Islet precursor cell (in vitro differentiated cells): ENCODE results near the gene TEX29.

Experiments used
- DNase-seq: peaks from one replicate; pipeline ENCODE4 v3.0.0-alpha.2; 2018

The TEX29 gene

DNA sequence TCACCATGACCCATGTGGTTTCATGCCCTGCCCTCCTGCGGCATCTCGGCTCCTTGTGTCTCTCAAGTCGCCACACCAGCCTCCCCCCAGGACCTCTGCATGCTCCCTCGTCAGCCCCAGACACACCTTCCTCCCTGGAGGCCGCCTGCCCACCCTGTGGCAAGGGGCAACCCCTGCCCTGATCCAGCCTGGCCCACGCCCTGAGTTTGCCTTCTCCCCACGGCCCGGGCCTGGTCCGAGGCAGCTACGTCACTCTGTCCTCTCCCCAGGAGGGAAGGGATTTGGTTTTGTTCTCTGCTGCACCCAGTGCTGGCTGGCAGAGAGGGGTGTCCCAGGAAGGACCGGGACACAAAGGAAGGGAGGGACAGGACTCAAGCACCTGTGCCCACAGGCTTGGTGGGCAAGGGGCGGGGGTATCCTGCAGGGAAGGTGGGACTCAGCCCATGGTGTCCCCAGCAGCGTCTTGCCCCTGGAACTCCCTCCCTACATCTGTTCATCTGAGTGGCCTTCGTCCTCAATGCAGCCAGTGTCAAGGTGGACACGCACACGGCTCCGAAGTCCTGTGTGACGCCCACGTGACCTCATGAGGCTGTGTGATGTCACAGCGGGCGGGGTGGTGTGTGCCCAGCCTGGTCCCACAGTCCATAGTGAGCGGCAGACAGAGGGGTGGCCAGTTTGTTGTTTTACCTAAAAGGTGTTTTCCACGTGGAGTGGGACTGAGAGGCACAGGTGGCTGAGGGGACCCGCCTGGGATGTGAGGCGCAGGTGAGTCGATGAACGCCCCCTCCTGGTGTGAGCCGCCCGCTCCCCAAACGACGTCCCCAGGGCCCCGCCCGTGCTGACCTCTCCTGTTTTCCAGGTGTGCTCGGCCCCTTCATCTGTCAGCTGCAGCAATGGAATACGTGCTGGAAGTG lies at the start of gene TEX29:
TEX29 (plus strand) TSS at position 645 of the 914 bp plus-strand sequence; CDS start at position 894, 249 bp downstream.
- peak; percentile 51 for DNase-seq

DNA sequence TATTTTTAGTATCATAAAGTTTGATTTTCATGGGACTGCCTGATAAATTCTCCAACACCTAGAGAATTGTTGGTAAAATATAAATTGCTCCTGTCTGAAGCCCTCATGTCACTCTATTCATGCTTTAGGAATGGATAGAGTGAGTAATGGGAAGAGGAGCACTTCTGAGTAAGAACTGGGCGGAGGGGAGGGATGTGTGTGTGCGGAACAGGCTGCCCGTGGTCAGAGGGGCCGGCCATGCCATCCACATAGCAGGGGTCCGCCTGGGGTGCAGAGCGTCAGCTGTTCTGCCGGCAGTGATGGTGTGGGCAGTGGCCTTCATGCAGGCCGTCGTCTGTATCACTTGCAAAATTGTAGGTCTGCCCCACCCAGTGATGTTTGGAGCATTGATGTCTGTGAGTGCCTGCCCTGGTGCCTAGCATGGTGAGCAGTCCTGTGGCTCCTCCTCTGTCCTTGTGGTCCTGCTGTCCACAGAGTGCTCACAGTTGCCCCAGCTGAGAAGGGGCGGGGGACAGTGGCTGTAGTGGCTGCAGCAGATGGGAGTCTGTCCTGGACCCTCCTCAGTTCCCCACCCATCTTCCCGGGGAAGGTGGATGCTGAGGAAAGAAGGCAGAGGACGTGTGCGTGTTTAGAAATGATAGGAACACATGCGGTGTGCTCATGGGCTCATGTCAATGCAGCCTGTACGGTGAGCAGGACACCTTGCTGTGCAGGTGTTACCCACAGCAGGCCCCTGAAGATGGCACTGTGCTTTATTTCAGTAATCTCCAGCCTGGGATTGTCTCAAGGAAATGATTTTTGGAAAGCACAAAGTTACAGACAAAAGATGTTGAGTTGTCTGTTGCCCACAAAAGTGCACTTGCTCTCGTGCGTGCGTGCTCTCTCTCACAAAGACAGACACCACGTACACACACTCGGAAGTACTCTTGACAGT lies 49.4 kb upstream of the TEX29 start:
- peak; percentile 32 for DNase-seq

DNA sequence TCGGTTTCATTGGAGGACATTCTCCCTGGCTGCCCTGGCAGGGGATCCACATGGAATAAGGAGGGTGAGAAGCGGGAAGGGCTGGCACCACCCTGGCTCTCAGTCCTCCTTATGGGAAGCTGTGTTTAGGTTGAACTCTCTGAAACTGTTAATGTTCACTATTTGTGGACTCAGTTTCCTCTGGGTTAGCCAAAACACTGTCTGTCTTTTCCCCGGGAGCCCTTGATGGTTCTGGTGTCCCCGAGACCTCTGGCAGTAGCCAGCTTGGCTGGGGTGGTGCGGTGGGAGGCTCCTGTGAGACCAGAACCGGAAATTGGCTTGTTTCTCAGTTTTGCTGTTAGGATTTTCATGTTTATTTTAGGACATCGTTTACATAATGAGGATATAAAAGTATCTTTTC lies 48.3 kb upstream of the TEX29 start:
- DNase-seq, result no peak

DNA sequence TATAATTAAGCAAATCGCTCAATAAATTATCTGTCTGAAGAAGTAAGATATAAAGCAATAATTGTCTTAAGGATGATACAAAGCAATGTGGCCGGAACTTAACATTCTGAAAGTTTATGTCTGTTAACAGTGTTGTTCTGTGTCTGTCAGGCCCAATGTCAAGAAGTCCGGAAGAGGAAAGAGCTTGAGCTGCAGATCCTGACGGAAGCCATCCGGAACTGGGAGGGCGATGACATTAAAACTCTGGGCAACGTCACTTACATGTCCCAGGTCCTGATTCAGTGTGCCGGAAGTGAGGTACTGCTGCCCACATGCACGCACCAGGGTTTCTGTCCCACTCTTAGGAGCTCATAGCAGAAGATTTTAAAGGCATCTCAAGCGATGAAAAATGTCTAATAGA lies 45.1 kb upstream of the TEX29 start:
- no peak for DNase-seq

DNA sequence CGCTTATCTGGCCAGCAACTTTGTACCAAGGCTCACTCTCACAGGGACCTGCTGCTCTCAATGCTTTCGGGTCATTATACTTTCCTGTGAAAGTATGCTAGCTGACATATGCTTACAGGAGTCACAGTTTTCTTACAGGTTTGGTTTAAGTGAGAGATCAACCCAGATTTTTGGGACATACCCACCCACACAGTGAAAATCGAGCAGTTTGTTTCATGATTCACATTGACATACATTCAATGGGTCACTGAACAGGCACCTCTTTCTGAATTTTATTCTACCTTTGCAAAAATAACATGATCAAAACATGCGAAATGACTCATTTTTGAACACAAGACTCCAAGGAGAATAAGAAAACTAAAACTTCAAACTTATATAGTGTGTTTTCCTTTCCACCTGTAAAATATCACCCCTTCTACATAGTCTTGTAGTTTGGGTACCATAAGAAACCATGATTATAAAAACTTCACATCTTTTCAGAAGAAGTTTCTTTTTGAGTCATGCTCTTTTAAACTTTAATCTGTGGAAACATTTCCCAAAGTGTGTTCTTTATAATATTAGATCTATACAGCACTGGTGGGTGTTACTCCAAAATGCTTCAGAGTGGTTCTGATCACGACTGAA lies 44.3 kb upstream of the TEX29 start:
- no peak for DNase-seq

DNA sequence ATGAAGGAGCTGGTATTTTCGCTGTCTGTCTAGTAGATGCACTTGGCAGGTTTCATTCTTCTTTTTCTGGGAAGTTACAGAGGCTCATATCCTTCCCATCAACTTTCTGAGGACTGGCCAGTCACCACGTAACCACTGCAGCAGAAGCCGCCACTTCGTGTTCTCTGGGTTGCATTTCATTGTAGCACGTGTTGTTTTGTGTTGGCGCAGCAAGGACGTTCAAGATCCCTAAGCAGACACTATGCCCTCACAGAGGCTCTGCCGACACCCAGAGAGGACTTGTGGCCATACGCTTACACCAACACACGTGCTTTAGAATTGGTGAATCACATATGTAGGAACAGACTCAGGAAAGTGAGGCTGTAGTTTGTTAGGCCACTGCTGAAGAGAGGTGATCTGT lies 42.2 kb upstream of the TEX29 start:
- DNase-seq, result no peak

DNA sequence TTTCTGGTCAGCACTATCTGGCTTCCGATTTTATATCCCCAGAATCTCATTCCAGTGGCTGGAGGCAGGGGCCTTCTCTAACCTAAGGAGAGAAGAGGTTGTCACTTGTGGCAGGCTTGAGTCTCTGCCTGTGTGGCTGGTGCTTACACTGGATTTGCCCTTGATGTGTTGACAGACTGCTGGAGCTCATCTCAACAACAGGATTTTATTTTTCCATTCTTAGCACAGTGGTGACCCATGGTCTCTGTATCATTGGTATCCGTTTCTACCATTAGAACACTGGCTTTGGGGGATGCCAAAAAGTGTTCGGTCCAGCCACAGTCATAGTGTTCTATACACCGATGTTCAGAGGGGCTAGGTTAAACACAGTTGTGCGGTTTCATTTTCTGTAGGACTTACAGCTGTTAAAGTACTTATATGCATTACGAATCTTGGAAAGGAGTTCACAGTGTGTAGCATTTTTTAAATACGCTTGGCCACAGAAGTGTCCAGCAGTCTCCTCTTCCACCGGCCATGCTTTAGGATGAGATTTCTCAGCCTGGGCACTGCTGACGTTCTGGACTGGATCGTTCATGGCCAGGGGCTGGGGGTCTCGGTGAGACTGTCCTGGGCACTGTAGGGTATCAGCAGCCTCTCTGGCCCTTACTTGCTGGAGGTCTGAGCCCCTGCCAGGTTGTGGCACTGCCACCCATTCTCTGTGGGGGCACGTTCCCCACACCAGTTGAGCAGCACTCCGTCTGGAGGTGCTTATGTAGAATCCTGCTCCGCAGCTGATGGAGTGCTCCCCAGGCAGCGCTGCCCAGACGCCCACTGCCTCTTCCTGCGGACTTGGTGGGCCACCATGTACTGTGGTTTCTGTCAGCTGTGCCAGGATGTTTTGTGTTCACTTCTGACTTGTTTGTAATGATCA lies 41.4 kb upstream of the TEX29 start:
- peak; percentile 38 for DNase-seq

DNA sequence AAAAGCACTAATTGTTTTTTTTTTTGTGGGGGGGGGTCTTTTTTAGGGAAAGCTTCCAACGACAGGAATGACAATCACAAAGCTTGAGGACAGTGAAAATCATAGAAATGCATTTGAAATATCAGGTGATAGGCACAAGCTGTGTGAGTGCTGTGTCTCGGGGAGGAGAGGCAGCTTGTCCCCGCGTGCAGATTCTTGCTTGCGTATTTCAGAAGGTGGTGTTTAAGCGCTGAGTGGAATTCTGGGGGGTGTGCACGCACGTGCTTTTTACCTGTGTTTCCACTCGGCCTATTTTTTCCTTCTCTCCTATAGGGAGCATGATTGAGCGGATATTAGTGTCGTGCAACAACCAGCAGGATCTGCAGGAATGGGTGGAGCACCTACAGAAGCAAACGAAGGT lies 40.2 kb upstream of the TEX29 start:
- DNase-seq, result peak; percentile 38

DNA sequence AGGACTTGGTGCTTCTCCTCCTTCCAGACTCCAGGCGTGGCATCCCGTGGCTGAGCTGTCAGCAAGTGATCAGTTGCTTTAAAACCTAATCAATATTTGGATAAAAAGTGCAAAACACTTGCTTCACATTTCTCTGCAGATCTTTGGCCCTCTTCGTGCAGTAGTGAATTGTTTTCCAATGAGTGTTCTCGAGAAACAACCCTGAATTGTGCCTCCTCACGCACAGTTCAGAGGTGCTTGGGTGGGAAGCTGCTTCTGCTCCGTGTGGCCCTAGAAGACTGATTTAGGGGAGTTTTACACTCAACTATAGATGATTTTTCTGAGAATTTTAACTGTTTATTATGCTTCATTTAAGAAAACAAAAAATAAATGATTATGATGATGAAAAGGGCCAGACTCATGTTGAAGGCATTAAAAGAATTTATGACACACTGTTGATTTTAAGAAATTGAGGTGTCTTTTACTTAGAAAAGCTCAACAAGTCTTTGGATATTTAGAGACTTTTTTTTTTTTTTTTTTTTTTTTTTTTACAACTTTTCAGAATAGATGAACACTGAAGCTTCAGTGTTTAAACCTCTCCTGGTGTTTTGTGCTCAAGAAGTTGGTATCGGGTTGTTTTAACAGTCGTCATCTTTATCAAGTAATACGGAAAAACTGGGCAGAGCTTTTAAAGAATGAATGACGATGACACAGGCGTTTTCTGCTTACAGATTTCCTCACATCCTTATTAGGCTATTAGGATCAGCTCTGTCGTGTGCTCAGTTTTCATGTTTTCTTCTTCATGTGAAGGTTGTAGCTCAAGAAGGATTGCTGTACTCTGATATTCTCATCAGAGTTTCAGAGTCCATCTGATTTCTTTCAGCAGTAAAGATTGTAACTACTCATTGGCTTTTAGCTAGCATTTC lies 39.5 kb upstream of the TEX29 start:
- DNase-seq, result no peak

DNA sequence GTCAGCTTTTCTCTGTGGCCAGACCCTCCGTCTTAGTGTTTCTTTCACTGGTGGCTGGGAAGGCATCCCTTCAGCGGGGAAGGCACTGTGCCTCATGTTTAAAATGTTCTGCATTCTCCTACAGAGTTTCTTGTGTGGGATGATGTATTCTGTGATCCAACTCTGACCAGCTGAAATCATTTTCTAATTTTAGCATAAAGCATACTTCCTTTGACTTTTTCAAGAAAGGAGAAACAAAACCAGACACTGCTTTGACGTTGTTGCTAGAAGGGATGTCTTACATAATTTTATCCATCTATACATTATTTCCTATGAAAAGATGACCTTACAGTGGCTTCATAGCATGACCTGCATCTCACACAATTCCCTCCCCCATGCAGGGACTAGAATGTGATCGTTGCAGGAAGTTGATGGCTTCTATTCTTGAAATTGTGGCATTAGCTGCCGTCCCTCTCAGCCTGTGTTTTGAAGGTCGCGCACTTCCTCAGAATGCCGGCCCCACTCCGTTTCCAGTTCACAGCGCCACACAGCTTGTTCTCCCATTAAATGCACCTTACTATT lies 38.6 kb upstream of the TEX29 start:
- no peak for DNase-seq

DNA sequence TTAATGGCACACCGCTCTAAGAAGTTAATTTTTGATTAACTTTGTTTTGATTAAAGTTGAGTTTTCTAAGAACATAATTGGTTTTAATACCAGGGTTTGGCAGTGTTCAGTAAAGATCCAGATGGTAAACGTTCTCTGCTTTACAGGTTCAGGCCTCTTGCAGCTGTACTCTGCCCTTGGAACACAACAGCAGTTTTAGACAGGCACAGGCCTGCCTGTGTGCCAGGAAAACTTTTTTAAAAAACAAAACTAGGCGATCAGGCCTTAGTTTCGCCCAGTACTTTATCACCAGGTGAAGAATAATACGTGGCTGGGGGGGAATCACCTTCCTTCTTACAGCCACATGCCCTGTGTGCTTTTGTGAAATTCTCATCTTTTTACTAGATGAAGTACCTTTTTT lies 38.0 kb upstream of the TEX29 start:
- DNase-seq, result no peak

DNA sequence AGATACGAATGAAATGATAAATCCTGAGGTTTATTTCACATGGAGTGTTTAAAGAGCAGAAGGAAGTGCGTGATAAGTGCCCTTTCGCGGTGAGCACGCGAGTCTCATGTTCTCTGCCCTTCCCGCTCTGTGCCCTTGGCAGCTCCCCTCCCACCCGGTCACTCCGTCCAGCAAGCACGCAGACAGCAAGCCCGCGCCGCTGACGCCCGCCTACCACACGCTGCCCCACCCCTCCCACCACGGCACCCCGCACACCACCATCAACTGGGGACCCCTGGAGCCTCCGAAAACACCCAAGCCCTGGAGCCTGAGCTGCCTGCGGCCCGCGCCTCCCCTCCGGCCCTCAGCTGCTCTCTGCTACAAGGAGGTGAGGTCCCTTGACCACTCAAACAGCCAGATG lies 37.4 kb upstream of the TEX29 start:
- DNase-seq, result no peak

DNA sequence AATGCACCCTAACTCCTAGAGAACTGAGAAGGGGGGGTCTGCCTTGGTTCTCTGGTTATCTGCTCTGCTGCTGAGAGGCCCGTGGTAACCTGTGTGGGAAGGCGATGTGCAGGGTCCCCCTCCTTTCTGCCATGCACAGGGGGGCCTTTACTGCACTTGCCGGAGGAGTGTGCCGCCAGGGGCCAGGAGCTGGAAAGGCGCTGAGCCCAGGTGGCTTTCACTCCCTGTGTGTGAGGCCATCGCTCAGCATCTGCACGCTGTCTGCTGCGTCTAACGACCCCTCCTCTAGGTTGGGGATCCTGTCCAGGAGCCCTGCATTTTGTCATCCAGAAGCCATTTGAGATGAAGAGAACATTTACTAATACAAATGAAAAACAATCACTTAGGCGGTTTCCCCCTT lies 37.0 kb upstream of the TEX29 start:
- DNase-seq, result no peak

DNA sequence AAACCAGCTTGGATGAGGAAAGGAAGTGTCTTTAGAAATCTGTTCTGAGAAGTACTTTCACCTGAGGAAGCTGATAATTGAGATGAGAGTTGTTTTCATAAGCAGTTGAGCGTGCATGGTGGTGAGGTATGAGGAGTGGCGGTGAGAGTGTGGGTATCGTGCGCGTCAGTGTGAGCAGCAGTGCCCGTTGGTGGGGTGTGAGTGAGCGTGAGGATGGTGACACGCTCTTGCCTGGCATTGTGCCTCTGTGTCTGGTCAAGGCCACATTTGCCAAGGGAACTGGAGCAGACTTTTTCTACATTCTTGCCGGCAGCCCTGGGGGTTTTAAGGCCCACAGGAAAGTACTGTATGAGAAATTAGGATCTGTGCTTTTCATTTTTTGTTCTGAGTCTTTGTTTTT lies 36.5 kb upstream of the TEX29 start:
- no peak for DNase-seq

DNA sequence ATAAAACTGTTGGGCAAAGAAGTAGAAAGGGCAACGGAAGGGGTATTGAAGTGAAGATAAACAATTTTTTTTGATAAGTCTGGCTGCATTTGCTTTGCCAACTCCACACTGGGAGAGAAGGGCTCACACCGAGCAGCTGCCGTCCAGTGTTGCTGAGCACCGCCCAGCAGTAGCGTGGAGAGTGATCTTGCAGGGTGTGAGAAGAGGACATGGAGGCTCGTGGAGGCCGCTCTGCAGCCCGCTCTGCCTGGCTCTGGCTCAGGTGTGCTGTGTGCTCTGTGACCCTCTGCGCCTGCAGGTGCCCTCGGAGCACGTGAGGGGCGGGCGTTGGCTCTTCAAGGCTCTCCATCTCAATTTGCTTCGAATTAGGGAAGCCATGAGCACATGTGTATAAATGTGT lies 35.9 kb upstream of the TEX29 start:
- no peak for DNase-seq

DNA sequence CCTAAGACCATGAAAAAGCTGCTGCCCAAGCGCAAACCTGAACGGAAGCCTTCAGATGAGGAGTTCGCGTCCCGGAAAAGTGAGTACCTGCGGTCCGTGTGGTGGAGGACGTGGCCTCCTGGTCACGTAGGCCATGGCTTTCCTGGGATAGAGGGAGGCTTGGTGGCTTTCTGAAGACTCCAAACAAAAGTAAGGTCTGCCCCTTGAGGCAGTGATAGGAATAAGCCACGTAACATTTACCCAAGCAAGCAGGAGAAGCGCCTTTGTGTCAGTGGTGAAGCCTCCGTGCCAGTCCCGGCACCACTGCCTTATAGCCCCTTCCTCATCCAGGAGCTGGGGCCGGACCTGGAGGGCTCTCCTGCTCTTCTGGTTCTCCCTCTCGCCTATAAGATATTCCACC lies 34.3 kb upstream of the TEX29 start:
- no peak for DNase-seq

DNA sequence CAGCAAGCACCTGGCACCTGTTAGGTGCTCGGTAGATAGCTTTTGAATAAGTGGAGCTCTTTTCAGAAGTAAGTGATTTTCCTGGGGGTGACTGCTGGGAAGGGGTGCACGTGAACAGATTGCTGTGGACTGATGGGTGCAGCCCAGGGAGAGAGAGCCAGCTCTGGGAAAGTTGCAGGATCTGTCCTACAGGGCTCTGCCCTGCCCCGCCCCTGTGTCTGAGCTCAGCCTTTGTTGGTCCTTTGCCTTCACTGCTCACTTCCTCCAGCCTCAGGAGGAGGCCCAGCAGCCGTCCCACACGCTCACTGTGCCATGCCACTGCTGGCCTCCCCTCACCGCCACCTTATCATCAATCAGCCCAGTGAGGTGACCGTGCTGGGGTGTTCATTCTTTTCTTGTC lies 33.7 kb upstream of the TEX29 start:
- DNase-seq, result no peak

DNA sequence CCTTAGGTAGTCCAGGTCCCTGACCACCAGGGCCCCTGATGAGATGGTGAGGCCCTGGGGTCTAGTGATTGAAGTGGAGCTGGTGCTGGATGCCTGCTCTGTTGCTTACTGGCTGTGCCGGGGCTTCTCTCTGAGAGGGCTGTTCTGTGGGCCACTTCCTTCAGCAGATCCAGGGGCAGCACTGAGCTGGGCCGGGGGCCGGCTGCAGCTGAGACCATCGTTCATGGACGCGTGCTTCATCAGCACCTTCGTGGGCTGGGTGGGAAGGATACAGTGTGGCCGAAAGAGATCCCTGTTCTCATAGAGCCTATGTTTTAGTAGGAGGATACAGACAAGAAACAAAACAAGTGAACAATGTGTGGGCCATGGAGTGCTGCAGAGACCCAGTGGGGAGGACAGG lies 33.2 kb upstream of the TEX29 start:
- DNase-seq, result no peak

DNA sequence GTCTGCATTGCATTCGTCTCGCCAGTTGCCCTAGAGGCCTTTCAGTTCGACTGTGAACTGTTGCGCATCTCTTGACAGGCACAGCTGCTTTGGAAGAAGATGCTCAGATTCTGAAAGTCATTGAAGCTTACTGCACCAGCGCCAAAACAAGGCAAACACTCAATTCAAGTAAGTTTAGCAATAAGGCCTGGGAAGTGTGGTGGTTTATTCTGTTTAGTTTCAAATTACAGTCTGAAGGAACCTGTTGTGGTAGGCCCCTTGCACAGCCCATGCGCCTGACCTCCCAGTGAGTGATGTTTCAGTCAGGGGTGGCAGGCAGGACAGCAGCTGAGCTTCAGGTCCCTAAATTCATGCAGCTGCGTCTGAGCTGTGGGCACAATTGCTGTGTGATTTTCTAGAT lies 32.2 kb upstream of the TEX29 start:
- no peak for DNase-seq

DNA sequence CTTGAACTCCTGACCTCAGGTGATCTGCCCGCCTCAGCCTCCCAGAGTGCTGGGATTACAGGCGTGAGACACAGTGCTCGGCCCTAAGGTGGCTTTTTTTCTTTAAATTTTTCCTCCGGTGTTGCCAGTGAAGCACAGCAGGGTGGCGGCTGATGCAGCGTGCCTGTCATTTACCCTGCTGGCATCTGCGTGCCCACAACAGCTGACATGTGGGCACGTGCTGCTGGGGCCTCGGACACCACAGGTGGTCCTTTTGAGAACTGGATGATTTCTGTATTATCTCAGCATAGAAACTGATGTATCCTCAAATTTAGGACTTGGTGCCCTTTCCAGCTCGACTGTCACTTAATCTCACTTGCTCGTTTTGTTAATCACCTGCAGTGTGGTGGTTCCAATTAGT lies 31.2 kb upstream of the TEX29 start:
- DNase-seq, result no peak

DNA sequence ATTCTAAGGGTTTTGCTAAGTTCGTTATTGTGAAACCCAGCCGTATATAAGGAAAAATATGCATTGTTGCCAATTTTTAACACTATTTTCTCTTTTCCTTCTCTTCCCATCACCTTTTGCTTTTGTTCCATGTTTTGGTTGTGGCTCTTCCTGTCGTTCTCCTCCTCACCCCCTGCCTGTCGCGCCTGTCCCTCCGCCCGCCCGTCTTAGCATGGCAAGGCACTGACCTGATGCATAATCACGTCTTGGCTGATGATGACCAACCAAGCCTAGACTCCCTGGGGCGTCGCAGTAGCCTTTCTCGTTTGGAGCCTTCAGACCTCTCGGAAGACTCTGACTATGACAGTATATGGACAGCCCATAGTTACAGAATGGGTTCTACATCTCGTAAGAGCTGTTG lies 28.5 kb upstream of the TEX29 start:
- DNase-seq, result no peak
